ENCODE data around the gene VKORC1L1. TPM values are rescaled to one million over a fixed set of nuclear protein-coding genes. Genes with fewer than 3 reads are reported as not detected.

The VKORC1L1 gene
- total and polyA plus RNA-seq, 12 donors = 3.7 to 47.7 (median 12.0) TPM

GRCh38 chr7:65902306-65902705 lies 29.4 kb downstream of the VKORC1L1 start:
- Histone ChIP-seq H3K36me3 (replicated peaks in 1 of 2) (no peaks in the 10 kb centered on the region), H3K4me3 (no peak overlapping the region), H3K4me1 (replicated peaks in 1 of 2) (peaks cover 4 to 13% of the 10 kb centered on the region in 2 donors), H3K27me3 (no peaks in the 10 kb centered on the region), H3K27ac (no peak overlapping the region), H3K9me3 (replicated peaks in 1 of 3) (peaks cover 0 to 6% (median 5%) of the 10 kb centered on the region in 3 donors)
- no peak for TF ChIP-seq CTCF (IDR thresholded peaks at IDR 0.05)
- DNase-seq = no peak
- intact Hi-C loops (cut with DNase I) = no loop called here

- no peaks in the 10 kb centered on the region for H3K4me1 ChIP-seq (replicated peaks in 1 of 2)
- no peaks in the 10 kb centered on the region for H3K27me3 ChIP-seq
- WGBS, 4 donors = 94 to 96% (median 95%) methylated on average over 6 of the region's 6 CpGs
- H3K36me3 ChIP-seq (replicated peaks in 1 of 2) = no peaks in the 10 kb centered on the region
- peaks cover 0 to under 1% (median 0%) of the 10 kb centered on the region in 3 donors for H3K9me3 ChIP-seq (replicated peaks in 1 of 3)
- no peak overlapping the region for H3K4me3 ChIP-seq
- intact Hi-C loops (cut with DNase I) = no loop called here
- TF ChIP-seq POLR2A (IDR thresholded peaks at IDR 0.05) (no peak), CTCF (IDR thresholded peaks at IDR 0.05) (no peak)
- no peak for DNase-seq
- H3K27ac ChIP-seq = no peak overlapping the region
Observed at GRCh38 chr7:65907501-65908198, 34.8 kb downstream of the VKORC1L1 start.

- H3K27me3 ChIP-seq = no peaks in the 10 kb centered on the region
- no peak for DNase-seq
- H3K4me3 ChIP-seq = no peak overlapping the region
- no peak overlapping the region for H3K27ac ChIP-seq
- no peaks in the 10 kb centered on the region for H3K36me3 ChIP-seq (replicated peaks in 1 of 2)
- TF ChIP-seq CTCF (IDR thresholded peaks at IDR 0.05) (no peak), POLR2A (IDR thresholded peaks at IDR 0.05) (no peak)
- 42 to 64% (median 47%) methylated on average over 2 of the region's 2 CpGs for WGBS, 4 donors
- no peaks in the 10 kb centered on the region for H3K9me3 ChIP-seq (replicated peaks in 1 of 3)
- H3K4me1 ChIP-seq (replicated peaks in 1 of 2) = no peaks in the 10 kb centered on the region
- intact Hi-C loops (cut with DNase I) = no loop called here
Observed at GRCh38 chr7:65910237-65910636, 37.4 kb downstream of the VKORC1L1 start.

GRCh38 chr7:65912237-65912636 lies 39.4 kb downstream of the VKORC1L1 start:
- H3K4me1 ChIP-seq (replicated peaks in 1 of 2) = no peaks in the 10 kb centered on the region
- no peak for DNase-seq
- H3K27me3 ChIP-seq = no peaks in the 10 kb centered on the region
- no peak overlapping the region for H3K27ac ChIP-seq
- intact Hi-C loops (cut with DNase I) = no loop called here
- H3K36me3 ChIP-seq (replicated peaks in 1 of 2) = no peaks in the 10 kb centered on the region
- 92 to 96% (median 93%) methylated on average over 7 of the region's 7 CpGs for WGBS, 4 donors
- H3K4me3 ChIP-seq = no peak overlapping the region
- TF ChIP-seq POLR2A (IDR thresholded peaks at IDR 0.05) = no peak
- TF ChIP-seq CTCF (IDR thresholded peaks at IDR 0.05) = no peak
- H3K9me3 ChIP-seq (replicated peaks in 1 of 3) = no peaks in the 10 kb centered on the region

Data from adrenal gland (tissue), 12 donors.